GM21529 (cell line): Measurements from ENCODE around the gene RPL26.
"Not testable (repeated sequence)": the region's sequence is repeated elsewhere in the genome, so short reads cannot be mapped to it uniquely, and the experiment has no call there.

Experiments used
- ATAC-seq: cut with Tn5 transposase; IDR thresholded peaks from one replicate; pipeline ENCODE4 v1.9.1; 2021; ENCODE audit not compliant: unreplicated experiment

RPL26 gene

GRCh38 chr17:8369944-8370343 is 13.0 kb downstream of the RPL26 start:
- ATAC-seq, result no peak

- ATAC-seq, result no peak
These were observed 14.8 kb downstream of the RPL26 start for GRCh38 chr17:8368193-8368592.

DNA sequence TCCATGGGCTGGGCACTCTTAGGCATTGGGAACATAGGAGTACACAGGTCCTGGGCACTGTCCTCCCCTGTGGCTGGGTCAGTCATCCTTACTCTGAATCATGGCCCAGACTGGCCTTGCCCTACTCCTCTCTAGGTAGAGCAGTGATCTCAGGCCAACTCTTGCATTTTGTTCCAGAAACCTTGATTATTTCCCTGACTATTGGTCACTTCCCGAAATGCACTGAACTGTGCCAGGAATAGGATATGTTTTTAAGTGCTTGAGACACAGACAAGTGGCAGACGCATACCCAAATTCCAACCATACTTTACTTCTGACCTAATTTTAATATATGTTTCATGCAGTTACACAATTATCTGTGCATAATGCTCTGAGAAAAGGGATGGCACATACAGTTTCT is 16.8 kb downstream of the RPL26 start:
- no peak for ATAC-seq

GRCh38 chr17:8365143-8365542 is 17.9 kb downstream of the RPL26 start:
- no peak for ATAC-seq

DNA sequence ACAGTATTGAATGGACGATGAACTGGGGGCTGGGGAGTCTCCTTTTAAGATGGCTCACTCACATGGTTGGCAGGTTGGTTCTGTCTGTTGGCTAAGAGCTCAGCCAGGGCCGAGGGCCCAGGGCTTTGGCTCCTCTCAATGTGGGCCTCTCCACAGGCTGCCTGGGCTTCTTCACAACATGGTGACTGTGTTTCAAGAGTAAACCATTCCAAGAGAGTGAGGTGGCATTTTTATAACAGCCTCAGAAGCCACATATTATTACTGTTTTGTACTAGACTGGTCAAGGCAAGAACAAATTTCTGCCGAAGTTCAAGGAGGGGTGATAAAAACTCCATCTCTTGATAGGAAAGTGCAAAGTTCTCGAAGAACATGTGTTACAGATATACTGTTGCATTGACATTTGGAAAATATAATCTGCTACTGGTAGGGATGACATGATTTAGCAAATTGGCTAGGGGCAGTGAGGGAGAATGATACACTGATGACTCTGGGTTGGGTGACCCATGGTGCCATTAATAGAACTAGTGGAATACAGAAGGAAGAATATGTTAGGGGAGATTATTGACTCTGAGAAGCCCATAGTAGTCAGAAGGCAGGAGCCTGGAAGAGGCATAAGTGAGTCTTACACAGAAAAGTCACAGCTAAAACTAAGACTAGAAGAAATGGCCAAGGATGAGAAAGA is 20.2 kb downstream of the RPL26 start:
- no peak for ATAC-seq

GRCh38 chr17:8360751-8361150 is 22.2 kb downstream of the RPL26 start:
- no peak for ATAC-seq

- no peak for ATAC-seq
These were observed 22.7 kb downstream of the RPL26 start for GRCh38 chr17:8360260-8360659.

DNA sequence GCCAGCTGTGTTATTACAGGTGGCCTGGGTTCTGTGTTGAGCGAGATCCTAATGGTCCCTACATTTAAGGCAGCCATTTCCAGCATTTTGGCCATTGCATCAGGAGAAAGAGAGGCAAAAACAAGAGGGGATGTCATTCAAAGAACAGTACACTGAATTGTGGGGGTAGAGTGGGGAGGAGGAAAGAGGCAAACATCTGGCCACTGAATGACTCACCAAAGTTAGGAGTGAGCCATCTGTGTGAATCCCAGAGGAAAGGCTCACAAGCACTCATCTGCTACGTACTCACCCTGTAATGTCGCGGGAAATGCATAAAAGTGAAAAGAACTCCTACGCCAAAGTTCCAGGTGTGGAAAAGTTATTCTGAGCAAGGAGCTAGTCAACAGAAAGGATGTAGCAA is 23.2 kb downstream of the RPL26 start:
- no peak for ATAC-seq

DNA sequence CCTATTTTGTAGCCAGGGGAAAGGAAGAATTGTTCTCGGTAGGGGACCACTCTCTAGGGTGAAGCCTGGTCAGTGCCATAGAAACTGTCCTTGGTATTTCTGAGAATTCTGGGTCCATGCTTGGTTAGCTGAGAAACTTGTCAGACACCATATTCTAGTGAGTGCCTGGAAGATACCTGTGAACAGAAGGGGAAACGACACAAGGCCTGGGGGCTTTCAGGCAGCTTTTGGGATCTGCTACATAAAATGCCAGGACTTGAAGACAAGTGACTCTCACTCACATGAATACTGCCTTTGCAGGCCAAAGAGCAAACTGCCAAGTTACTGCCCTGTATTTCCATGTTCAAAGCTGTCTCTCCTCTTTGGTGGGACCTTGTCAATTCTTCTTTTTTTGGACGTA is 25.1 kb downstream of the RPL26 start:
- ATAC-seq, result no peak

- no peak for ATAC-seq
These were observed 28.8 kb downstream of the RPL26 start for GRCh38 chr17:8354236-8354635.

DNA sequence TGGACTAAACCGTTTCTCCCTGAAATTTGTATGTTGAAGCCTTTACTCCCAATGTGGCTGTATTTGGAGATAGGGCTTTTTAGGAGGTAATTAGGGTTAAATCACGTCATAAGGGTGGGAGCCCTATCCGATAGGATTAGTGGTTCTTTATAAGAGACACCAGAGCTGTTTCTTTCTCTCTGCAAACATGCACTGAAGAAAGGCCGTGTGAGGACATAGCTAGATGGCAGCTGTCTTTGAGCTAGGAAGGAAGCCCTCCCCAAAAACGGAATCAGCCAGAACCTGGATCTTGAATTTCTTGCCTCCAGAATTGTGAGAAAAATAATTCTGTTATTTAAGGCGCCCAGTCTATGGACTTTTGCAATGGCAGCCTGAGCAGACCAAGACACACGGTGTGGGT is 29.3 kb downstream of the RPL26 start:
- no peak for ATAC-seq

DNA sequence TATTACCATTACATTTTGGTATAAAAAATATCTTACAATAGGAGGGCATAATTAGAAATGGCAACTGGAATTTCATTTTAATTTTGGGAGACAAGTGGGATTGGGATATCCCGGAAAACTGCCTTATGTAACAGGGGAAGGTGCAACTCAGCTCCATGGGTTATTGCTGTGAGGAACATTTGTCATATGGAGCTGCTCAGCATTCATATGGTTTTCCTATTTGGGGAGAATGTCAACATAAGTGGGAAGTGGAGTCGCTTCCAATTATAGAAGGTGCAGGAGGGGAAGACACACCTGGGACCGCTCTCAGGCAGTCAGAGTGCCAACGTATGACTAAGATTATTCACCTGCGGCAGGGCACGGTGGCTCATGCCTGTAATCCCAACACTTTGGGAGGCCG is 32.7 kb downstream of the RPL26 start:
- no peak for ATAC-seq

- not testable (repeated sequence) for ATAC-seq
These were observed 36.0 kb downstream of the RPL26 start for GRCh38 chr17:8347001-8347400.

DNA sequence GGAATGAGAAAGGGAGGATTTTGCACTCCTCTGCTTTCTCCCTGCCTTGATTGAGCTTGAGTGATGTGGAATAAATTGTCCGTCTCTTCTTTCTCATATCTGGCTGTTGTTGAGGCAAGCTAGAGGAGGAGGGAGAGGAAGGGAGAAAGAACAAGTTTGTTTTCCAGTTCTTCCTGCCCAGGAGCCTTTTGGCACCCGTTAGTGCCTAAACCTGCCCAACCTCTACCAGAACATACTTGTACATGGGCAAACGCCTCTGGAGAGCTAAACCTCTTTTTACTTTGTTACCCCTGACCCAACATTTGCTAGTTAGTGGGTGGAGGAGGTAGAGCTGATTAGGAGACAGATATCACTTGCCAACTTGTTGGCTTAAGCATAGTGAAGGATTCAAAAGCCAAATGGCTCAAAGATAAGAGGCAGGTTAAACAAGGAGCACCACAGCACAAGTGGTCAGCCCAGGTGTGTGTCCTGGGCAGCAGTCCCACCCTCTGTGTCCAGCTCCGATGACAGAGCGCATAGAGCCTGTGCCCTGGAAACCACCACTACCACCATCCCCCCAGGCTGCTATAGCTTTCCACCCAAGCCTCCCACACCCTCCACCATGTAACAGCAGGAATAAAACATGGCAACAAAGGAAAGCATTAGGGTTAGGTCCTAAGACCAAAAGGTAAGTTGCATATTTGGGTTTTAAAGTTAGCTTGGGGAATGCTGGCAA is 36.9 kb downstream of the RPL26 start:
- ATAC-seq, result no peak

GRCh38 chr17:8345052-8345690 is 37.8 kb downstream of the RPL26 start:
- no peak for ATAC-seq

DNA sequence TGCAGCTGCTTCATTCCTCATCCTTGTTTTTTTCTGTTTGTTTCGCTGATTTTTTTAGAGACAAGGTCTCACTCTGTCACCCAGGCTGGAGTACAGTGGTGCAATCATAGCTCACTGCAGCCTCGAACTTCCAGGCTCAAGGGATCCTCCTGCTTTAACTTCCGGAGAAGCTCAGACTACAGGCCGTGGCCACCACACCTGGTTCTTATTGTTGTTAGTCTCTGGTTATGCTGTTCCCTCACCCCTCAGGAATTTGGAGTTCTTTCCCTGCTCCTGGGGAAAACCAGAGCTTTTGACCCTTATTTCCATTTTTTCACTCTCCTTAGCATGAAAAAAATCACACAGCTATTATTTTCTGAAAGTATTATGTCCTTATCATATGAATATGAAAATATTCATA is 41.5 kb downstream of the RPL26 start:
- ATAC-seq, result no peak

GRCh38 chr17:8339540-8339939 is 43.5 kb downstream of the RPL26 start, which contains the start of gene ODF4:
Gene ODF4 (plus strand): TSS chr17:8339840. CDS start chr17:8340052, 212 bp downstream.
- ATAC-seq, result no peak

GRCh38 chr17:8338753-8339140 is 44.2 kb downstream of the RPL26 start:
- ATAC-seq, result no peak

DNA sequence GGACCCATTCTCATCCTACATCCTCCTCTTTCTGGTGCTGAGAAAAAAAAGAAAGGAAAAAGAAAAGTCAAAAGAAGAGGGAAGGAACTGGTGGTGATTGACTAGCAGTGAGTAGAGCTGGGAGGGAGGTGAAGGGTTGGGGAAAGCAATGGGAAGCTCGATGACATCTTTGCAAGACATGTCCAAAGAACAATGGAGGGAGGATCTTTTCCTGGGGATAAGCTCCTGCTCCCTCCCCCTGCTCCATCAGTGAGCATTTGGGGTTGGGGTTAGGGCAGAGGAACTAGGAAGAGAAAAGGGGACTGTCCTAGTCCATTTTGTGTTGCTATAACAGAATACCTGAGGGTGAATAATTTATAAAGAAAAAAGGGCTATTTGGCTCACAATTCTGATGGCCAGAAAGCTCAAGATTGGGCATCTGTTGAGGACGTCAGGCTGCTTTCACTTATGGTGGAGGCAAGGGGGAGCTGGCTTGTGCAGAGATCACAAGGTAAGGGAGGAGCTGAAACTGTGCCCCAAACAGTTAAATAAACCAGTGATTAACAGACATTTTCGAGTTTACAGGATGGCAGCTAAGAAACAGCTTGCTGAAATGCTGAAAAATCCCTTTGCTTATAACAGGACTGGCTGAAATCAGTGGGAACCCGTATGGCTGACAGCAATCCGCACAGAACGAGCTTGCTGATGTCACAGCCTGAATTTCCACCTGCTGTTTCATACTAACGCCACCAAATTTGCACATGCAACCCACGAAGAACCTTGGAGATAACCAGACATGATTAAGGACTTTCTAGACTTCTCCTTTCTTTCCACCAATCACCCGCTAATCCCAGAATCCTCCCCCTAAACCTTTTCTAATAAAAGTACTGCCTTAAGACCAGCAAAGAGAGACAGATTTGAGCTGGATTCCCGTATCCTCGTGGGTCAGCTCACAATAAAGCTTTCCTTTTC is 44.9 kb downstream of the RPL26 start:
- no peak for ATAC-seq

DNA sequence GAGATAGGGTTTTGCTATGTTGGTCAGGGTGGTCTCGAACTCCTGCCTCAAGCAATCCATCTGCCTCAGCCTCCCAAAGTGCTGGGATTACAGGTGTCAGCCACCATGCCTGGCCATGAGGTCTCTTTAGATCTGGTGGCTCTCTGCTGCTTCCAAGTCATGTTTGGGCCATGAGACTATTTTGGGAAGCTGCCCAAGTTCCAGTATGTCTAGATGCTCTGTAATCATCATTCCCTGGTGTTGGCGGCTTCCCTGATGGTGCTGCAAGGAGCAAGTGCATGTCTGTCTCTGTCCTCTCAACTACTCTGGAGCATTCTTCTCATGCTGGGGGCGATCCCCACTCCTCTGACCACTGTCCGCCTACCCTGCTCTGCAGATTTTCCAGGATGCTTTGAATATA is 49.7 kb downstream of the RPL26 start:
- no peak for ATAC-seq

- no peak for ATAC-seq
These were observed 50.3 kb downstream of the RPL26 start for GRCh38 chr17:8332688-8333087.
